ENCODE measurements around the gene GEMIN8.

The GEMIN8 gene

GRCh38 chrX:14015294-14015693, 14.4 kb downstream of the GEMIN8 start:
- no peak for DNase-seq

- no peak for DNase-seq
These were observed 15.2 kb downstream of the GEMIN8 start for GRCh38 chrX:14014526-14014925.

- DNase-seq, result no peak
These were observed 16.6 kb downstream of the GEMIN8 start for GRCh38 chrX:14013054-14013453.

DNA sequence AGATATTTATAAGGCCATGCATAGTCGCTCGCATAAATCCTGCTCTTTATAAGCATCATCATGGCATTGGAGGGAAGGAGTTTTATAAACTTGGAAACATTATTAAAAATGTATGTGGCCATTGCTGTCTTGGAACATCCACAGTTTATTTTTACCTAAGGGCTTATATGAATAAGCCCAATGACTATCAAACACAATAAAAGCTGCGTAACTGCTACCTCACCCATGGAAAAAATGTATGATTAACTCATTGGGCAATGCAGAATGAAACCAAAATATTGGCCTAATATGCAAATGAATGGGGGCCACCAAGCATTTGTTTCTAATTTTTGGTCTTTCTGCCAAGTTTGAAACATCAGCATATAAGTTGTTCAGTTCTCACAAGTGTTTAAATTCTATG, 19.1 kb downstream of the GEMIN8 start:
- DNase-seq, result no peak

- DNase-seq, result no peak
These were observed 23.2 kb downstream of the GEMIN8 start for GRCh38 chrX:14006540-14006939.

- no peak for DNase-seq
These were observed 25.7 kb downstream of the GEMIN8 start for GRCh38 chrX:14003876-14004425.

- no peak for DNase-seq
These were observed 26.7 kb downstream of the GEMIN8 start for GRCh38 chrX:14003028-14003427.

DNA sequence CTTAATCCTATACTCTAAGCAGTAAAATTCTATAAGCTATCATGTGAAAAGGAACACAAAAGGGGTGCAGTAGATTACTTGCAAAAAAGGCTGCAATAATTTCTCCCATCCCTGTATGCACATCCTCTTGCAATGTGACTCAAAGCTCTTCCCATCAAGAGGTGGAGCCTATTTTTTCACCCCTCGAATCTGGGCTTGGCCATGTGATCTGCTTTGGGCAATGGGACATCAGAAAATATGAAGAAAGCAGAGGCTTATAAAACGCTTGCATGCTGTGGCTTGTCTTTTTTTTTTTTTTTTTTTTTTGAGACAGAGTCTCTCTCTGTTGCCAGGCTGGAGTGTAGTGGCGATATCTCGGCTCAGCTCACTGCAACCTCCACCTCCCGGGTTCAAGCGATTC, 33.0 kb downstream of the GEMIN8 start:
- DNase-seq, result no peak

- no peak for DNase-seq
These were observed 35.1 kb downstream of the GEMIN8 start for GRCh38 chrX:13994536-13995080.

- DNase-seq, result no peak
These were observed 35.6 kb downstream of the GEMIN8 start for GRCh38 chrX:13994104-13994503.

- DNase-seq, result no peak
These were observed 39.4 kb downstream of the GEMIN8 start for GRCh38 chrX:13990126-13990800.

- DNase-seq, result no peak
These were observed 43.8 kb downstream of the GEMIN8 start for GRCh38 chrX:13985697-13986435.

- no peak for DNase-seq
These were observed 46.0 kb downstream of the GEMIN8 start for GRCh38 chrX:13983734-13984133.

GRCh38 chrX:13968198-13968597, 61.5 kb downstream of the GEMIN8 start:
- no peak for DNase-seq

GRCh38 chrX:13967636-13968035, 62.1 kb downstream of the GEMIN8 start:
- no peak for DNase-seq

- no peak for DNase-seq
These were observed 62.9 kb downstream of the GEMIN8 start for GRCh38 chrX:13966793-13967125.

DNA sequence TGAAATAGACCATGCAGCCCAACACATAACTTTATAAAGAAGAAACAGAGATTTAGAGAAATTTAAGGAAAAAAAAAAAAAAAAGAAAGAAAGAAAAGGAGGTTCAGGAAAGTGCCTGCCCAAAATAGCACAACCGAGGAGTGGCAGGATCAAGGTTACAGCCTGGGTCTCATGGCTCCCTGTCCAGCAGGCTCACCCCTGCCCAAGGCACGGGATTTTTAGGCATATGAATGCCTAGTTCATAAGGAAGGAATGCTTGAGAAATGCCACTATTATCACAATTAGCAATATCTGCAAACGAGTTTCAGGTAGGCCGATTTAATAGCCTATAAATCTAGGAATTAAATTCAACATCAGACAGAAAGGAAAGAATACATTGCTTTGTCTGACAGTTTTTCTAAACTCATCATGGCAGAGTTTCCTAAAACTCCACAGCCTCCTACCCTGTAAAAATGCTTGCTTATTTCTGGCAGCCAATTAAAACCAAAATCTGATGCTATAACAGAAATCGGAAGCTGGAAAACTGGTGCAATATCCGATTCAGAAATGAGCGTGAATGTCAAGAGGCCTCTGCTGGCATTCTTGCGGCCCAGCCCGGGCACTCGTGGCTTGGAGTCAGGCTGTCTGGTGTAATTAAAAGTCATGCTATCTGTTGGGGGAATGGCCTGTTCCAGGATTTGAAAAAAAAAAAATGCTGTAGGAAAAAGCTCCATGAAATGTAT, 63.5 kb downstream of the GEMIN8 start:
- no peak for DNase-seq

GRCh38 chrX:13965531-13965930, 64.2 kb downstream of the GEMIN8 start:
- DNase-seq, result no peak

GRCh38 chrX:13956998-13957397, 72.7 kb downstream of the GEMIN8 start:
- DNase-seq, result no peak
